Liver (tissue), 3 donors: Measurements from ENCODE around the gene RNPS1.

Experiments used
- JUND ChIP-seq, 2 donors: IDR thresholded peaks; 2 replicates each; pipeline ENCODE4 v1.6.1; 2016; ENCODE audit warnings: antibody characterized with exemption in 2 of 2
- TF ChIP-seq, protein P1 (sequence below): IDR thresholded peaks from 2 replicates; pipeline ENCODE4 v1.6.1; 2016; ENCODE audit warnings: antibody characterized with exemption, mild to moderate bottlenecking
- TF ChIP-seq, protein P2 (sequence below): fragments of 150-350 bp; IDR thresholded peaks from 2 replicates; pipeline ENCODE4 v1.5.1; 2017; ENCODE audit warnings: improper control_type of control experiment, low read depth, low read length; ENCODE audit not compliant: missing input control
- donor health status: healthy.
- donor health status: healthy.

DNA sequence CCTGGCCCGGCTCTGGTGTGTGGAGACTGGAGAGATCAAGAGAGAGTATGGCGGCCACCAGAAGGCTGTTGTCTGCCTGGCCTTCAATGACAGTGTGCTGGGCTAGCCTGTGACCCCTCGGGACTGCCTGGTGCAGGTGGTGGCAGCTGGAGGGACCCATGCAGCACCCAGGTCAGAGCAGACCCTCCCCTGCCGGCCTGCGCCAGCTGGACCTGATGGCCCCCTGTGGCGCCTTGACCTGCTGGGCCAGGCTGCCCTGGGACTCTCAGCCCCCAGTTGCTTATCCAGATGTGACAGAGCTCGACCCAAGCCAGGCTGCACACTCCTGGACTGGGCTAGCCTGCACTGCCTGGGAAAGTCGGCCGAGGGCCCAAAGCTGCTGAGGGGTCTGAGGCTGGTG lies 59.2 kb downstream of the RNPS1 start:
- no peak for TF ChIP-seq JUND (IDR thresholded peaks at IDR 0.05)
- TF ChIP-seq, protein P1, sequence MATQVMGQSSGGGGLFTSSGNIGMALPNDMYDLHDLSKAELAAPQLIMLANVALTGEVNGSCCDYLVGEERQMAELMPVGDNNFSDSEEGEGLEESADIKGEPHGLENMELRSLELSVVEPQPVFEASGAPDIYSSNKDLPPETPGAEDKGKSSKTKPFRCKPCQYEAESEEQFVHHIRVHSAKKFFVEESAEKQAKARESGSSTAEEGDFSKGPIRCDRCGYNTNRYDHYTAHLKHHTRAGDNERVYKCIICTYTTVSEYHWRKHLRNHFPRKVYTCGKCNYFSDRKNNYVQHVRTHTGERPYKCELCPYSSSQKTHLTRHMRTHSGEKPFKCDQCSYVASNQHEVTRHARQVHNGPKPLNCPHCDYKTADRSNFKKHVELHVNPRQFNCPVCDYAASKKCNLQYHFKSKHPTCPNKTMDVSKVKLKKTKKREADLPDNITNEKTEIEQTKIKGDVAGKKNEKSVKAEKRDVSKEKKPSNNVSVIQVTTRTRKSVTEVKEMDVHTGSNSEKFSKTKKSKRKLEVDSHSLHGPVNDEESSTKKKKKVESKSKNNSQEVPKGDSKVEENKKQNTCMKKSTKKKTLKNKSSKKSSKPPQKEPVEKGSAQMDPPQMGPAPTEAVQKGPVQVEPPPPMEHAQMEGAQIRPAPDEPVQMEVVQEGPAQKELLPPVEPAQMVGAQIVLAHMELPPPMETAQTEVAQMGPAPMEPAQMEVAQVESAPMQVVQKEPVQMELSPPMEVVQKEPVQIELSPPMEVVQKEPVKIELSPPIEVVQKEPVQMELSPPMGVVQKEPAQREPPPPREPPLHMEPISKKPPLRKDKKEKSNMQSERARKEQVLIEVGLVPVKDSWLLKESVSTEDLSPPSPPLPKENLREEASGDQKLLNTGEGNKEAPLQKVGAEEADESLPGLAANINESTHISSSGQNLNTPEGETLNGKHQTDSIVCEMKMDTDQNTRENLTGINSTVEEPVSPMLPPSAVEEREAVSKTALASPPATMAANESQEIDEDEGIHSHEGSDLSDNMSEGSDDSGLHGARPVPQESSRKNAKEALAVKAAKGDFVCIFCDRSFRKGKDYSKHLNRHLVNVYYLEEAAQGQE, result no peak
- TF ChIP-seq, protein P2, sequence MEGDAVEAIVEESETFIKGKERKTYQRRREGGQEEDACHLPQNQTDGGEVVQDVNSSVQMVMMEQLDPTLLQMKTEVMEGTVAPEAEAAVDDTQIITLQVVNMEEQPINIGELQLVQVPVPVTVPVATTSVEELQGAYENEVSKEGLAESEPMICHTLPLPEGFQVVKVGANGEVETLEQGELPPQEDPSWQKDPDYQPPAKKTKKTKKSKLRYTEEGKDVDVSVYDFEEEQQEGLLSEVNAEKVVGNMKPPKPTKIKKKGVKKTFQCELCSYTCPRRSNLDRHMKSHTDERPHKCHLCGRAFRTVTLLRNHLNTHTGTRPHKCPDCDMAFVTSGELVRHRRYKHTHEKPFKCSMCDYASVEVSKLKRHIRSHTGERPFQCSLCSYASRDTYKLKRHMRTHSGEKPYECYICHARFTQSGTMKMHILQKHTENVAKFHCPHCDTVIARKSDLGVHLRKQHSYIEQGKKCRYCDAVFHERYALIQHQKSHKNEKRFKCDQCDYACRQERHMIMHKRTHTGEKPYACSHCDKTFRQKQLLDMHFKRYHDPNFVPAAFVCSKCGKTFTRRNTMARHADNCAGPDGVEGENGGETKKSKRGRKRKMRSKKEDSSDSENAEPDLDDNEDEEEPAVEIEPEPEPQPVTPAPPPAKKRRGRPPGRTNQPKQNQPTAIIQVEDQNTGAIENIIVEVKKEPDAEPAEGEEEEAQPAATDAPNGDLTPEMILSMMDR, result no peak
